Activated T-cell treated with anti-CD3 and anti-CD28 coated beads for 4 hours (primary cell): ENCODE data around the gene CTAG2.
"Not testable (repeated sequence)": the region's sequence is repeated elsewhere in the genome, so short reads cannot be mapped to it uniquely, and the experiment has no call there.

Experiments
- DNase-seq: peaks from one replicate; pipeline ENCODE4 v3.0.0-alpha.2; 2020

The CTAG2 gene

DNA sequence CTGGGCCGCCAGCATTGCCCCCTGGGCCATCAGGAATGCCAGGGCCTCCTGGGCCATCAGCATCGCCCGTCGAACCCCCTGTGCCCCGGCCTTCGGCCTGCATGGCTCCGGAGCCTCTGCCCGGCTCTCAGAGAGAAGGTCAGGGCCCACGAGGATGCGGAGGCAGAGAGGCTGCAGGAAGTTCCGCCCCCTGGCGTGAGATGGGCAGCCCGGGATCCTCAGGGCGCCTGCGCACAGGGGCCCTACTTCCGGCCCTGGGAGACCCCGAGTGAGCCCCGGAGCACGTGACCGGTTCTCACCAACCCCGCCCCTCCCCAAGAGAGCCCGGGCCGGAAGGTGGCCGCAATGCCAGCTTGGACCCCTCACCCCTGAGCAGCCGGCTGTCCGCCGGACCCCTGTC, at the start of gene CTAG2:
Gene CTAG2, minus strand, starts transcription at position 167 of the 400 bp plus-strand sequence. Its CDS starts 64 bp downstream, at position 103.
- DNase-seq, result not testable (repeated sequence)

DNA sequence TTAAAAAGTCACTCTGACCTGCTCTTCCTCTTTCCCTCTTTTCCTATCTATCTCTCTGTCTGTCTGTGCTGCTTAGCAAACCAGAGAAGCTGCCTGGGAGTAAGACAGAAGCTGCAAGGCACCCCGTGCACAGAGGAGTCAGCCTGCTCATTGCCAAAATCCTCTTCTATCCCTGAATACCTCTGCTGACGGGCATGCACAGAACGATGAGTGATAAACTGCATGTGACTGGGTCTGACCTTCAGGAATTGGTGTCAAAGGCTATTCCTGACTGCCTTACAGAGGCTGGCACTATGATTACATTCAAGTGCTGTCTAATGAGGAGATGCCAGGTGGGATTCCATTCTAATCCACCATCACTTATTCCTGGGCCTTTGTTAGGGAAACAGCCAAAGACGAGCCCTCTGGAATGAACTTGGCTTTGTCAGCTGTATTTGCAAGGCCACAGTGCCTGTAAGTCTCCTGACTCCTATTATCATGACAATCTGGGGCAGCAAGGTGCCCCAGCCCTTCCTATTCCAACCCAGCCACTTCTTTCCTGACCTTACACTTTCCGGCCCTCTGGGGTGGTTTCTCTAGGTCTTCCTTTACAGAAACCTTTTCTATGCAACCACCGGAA, 45.4 kb upstream of the CTAG2 start:
- no peak for DNase-seq

DNA sequence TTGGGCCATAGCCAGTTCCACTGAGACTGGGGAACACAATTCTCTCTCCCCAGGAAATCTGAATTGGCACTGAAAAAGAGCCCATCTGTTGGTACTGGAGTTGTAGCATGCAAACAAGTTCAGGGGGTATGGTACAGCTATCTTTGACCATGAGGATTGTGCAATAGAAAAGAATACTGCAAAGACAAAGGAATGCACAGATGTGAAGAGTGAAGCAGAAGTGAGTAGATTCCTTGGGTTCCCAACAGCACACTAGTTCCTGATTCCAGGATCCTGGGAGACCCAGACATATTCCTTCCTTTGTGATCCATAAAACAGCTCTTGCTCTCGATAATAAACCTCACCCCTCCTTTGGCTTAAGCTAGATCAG, 43.3 kb upstream of the CTAG2 start:
- no peak for DNase-seq

DNA sequence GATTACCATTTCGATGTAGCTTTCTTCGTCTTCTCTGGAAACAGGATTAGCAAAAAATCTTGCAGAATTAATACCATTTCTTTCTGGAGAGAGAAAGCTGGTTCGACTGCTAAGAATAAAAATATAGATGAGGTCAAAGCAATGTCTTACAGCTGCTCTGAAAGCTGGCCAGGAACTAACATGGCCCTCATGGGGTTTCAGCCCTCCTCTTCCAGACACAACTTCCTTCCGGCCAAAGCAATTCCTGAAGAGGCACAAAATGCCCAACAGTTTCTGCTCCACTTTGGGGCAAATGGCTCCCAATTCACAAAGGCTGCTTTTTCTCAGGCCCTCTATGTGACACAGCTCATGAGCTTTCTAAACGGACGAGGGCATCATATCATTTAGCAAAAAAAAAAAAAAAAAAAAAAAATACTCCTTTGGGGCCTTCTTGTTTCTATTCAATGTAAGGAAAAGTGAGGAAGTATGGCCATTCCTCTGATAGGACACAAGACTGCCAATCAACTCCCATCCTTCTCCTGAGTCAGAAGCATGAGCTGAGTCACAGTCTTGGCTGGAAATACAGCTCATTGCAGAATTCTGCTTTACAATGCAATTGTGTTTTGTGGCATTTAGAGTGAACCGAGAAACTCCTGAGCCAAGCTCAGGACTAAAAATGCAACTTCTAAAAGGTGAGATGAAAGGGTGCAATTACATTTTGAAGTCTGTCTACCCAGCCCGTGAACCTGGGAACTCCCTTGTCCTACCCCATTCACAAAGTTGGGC, 42.7 kb upstream of the CTAG2 start:
- DNase-seq, result no peak

DNA sequence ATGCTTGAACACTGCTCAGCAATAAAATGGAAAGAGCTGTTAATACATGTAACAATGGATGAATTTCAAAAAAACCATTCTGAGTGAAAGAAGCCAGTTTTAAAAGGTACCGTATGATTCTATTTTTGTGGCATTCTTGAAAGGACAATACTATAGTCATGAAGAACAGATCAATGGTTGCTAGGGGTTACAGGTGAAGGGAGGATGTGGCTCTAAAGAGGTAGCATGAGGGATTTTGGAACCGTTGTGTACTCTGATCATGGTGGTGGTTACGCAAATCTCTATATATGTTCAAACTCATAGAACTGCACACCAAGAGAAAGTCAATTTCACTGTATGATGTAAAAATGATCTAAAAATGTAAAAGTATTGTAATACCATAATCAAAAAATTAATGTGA, 40.0 kb upstream of the CTAG2 start:
- DNase-seq, result no peak

DNA sequence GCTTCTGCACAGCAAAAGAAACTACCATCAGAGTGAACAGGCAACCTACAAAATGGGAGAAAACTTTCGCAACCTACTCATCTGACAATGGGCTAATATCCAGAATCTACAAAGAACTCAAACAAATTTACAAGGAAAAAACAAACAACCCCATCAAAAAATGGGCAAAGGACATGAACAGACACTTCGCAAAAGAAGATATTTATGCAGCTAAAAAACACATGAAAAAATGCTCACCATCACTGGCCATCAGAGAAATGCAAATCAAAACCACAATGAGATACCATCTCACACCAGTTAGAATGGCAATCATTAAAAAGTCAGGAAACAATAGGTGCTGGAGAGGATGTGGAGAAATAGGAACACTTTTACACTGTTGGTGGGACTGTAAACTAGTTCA, 37.1 kb upstream of the CTAG2 start:
- not testable (repeated sequence) for DNase-seq

DNA sequence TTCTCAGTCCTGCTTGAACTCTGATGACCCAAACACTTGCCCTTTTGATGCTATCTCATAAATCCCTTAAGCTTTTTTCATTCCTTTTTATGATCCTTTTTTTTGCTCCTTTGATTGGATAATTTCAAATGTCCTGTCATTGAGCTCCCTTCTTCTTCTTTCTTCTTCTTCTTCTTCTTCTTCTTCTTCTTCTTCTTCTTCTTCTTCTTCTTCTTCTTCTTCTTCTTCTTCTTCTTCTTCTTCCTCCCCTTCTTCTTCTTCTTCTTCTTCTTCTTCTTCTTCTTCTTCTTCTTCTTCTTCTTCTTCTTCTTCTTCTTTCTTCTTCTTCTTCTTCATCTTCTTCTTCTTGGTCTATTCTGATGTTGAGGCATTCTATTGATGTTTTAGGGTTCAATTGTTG, 18.7 kb upstream of the CTAG2 start:
- DNase-seq, result not testable (repeated sequence)

DNA sequence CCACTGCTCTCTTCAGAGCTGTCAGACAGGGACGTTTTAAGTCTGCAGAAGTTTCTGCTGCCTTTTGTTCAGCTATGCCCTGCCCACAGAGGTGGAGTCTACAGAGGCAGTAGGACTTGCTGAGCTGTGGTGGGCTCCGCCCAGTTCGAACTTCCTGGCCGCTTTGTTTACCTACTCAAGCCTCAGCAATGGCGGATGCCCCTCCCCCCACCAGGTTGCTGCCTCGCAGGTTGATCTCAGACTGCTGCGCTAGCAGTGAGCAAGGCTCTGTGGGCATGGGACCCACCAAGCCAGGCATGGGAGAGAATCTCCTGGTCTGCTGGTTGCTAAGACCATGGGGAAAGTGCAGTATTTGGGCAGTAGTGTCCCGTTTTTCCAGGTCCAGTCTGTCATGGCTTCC, 17.5 kb upstream of the CTAG2 start:
- not testable (repeated sequence) for DNase-seq

DNA sequence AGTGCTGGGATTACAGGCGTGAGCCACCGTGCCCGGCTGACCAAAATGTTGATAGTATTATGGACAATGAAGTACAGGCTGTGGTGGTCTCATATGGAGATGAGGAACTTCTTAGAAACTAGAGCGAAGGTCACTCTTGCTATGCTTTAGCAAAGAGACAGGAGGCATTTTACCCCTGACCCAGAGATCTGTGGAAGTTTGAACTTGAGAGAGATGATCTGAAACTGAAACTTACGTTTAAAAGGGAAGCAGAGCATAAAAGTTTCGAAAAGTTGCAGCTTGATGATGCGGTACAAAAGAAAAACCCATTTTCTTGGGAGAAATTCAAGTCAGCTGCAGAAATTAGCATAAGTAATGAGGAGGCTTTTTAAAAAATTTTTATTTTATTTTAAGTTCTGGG, 8.5 kb upstream of the CTAG2 start:
- DNase-seq, result no peak

DNA sequence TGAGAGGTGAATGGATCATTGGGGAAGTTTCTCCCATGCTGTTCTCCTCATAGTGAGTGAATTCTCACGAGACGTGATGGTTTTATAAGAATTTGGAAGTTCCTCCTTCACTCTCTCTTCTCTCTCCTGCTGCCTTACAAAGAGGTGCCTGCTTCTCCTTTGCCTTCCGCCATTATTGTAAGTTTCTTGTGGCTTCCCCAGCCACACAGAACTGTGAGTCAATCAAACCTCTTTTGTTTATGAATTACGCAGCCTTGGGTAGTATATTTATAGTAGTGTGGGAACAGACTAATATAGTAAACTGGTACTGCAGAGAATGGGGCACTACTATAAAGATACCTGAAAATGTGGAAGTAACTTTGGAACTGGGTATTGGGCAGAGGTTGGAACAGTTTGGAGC, 7.8 kb upstream of the CTAG2 start:
- DNase-seq, result no peak

DNA sequence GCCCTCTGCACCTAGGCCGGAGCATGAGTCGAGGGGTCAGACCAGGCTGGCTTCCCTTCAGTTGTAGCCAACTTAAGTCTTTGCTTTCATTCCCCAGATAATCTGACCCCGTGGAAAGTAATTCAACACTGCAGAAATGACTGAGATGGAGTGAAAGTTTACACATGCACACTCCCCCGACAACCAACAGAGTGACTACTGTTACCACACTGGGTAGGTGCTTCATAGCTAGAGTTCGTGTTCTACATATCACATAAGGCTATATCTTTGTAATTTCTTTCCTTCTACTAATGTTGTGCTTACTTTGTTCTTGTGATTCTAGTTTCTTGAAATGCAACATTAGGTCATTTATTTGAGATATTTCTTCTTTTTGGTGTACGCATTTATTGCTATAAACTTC, 7.2 kb upstream of the CTAG2 start:
- DNase-seq, result no peak

DNA sequence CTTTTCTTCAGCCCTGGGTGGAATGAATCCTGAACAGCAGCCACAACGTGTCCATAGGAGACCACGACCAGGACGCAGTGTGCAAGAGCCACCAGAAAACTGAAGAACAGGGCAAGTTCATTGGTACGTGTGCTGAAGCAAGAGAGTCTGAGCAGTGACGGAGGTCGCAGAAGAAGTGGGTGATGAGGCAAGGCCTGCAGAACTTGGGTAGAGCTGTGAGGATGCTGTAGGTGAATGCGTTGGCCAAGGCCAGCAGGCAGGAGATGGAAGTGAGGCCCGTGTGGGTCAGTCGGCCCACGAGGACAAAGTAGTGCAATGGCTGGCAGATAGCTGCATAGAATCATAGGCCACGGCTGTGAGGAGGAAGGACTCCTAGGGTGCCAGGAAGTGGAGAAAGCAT, 5.6 kb upstream of the CTAG2 start:
- no peak for DNase-seq

DNA sequence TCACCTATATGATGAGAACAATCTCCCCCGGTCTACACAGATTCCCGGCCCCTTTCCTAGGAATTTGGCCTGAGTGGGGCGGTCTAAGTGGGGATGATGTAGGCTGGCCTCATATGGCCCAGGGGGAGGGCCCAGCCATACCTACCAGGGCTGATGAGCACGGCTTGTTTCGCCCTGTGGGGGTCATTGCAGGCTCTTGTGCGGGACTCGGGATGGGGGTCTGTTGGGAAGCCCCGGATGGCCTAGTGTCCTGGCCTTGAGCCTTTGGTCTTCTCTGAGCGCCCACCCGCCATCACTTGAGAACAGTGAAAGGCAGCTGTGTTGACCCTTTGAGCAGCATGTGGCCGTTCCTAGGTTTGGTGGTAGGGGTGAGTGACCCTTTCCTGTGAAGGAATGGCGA, 4.8 kb upstream of the CTAG2 start:
- no peak for DNase-seq

DNA sequence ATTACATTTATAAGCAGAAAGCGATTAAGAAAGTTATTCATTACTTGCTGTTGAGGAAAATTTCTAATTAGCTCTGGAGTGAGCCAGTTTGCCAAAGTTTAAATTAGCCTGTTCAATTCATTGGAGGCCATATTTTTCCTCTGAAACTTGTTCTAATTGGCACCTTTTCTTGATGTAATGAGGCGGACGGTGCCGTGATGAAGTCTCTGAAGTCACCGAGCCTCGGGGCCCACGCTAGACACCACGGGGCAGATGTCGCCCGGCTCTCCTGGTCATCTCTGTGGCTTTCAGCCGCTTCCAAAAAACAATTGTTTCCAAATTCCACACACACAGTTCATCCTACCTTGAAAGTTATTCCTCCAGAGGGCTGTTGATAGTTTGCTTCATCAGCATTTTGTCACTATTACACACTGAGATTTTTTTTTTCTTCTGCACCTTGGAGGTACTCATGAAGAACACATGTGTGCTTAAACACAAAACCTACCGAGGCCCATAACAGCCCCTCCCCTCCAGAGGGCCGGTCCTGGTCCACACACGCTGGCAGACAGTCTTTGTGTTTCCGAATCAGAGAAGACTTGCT, 3.9 kb upstream of the CTAG2 start:
- no peak for DNase-seq

DNA sequence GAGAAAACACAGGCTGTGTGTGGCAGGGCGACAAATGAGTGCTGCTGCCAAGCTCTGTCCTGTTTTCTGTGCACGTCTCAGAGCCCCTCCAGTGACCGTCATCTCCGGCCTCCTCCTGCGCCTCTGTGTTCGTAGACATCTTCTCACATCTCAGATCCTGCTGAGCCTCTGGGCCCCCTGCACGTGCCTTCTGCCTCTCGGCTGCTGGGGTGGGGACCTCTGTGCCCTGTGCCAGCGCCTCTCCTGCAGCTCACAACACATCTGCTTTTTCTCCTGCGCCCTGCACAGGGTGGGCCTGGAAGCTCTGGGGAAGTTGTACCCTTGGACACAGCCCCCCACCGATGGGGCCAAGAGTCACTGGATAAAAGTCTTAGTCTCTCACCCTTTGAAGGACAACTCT, 2.4 kb upstream of the CTAG2 start:
- DNase-seq, result no peak

DNA sequence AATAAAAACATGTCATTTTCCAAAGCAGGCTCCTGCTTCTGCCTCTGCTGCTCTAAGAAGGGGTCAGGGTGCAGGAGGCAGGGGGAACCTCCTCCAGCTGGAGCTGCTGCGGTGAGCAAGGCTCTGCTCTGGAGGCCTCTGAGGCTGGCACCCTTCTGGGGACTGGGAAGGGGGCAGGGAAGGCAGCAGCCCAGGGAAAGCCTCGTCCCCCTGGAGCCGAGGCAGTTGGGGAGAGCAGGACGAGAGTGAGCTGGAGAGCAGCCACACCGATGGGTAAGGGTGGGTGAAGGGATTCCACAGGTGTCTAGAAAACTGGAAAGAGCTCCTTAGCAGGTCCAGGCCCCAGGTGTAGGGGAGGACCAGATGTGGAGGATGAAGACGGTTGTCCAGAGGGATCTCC, 2.0 kb upstream of the CTAG2 start:
- no peak for DNase-seq

DNA sequence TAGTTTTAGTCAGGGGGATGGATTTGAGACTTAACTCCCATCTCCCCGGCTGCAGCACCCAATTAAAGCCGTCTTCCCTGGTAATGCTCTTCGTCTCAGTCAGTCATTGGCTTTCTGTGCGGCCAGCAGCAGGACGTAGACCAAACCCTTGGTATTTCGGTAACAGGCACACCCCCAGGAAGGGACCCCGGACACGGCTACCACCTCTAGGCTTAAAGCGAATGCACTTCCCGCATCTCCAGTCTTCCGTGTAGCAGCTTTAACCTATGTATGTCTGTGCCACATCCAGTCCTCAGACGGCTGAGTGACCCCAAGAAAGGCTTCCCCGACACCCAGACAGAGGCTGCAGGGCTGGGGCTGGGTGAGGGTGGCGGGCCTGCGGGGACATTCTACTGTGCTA, 1.5 kb upstream of the CTAG2 start:
- DNase-seq, result no peak

DNA sequence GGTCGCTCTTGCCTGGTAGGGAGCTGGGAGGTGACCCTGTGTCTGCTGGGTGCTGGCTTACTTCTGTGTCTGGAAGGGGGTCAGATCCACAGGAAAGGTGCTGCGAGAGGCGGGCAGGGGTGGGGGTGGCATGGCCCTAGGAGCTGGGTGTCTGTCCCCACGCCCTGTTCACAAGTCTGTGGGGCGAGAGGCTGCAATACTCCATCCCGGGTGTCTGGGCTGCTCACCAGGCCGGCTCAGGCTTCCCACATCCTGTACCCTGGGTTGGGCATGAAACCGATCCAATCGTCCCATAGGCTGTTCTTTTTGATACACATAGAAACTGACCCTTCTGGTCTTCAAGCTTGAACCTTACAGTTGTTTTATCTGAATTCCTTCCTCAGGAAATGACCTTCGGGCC, 993 bp upstream of the CTAG2 start:
- no peak for DNase-seq

DNA sequence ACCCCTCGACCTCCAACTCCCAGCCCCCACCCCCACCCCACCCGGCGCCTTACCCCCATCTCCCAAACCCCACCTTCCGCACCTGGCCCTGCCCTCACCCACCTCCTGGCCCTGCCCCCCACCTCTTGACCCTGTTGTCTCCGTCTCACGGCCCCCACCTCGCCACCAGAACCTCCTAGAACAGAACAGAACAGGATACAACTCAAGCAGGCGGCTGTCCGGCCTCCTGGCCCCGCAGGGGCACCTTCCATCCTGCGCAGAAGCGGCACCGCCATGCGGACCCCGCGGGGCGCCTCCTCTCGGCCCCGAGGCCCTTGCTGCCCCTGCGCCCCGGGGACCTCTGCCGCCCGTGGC, 354 bp downstream of the CTAG2 start:
- DNase-seq, result no peak

DNA sequence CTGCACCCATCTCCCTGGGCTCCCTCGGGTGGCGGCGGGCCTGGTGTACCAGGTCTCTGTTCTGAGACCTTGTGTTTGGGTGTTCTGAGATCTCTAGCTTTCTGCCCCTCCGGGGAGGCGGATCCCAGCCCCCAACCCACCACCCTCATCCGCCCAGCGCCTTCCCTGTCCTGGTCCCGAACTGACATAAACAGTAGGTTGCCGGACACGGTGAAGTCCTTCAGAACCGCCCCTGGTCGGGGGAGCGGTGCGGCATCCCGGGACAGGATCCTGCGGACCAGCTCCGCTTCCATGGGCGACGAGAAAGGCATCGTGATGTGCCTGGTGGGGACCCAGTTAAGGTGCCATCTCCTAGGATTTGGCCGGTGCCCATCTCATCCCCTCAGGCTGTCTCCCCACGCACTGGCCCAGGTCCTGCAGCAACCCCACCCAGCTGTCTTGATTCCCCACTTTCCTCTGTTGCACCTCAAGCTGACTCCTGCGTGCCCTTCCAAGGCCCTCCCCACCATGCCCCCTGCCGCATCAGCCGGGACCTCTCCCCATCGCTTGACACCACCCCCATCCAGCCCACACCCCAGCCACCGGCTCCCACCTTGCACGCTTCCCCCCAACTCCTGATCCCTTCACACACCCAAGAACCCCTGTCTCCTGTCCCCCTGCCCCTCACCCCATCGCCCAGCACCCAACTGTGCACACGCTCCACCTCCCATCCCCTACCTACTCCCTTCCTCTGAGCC, 900 bp downstream of the CTAG2 start:
- no peak for DNase-seq

DNA sequence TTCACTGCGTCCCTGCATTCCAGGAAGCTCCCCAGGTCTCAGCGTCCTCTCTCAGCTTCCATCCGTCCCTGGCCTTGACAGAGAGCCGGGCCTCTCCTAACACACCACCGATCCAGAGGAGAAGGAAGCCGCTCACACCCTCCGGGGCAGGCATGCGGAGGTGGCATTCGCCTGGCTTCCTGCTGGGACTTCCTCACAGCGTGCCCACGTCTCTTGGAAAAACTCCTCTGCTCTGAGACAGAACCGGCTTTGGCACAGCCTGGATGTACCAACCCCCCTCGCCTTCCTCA, 3.2 kb downstream of the CTAG2 start:
- DNase-seq, result no peak

DNA sequence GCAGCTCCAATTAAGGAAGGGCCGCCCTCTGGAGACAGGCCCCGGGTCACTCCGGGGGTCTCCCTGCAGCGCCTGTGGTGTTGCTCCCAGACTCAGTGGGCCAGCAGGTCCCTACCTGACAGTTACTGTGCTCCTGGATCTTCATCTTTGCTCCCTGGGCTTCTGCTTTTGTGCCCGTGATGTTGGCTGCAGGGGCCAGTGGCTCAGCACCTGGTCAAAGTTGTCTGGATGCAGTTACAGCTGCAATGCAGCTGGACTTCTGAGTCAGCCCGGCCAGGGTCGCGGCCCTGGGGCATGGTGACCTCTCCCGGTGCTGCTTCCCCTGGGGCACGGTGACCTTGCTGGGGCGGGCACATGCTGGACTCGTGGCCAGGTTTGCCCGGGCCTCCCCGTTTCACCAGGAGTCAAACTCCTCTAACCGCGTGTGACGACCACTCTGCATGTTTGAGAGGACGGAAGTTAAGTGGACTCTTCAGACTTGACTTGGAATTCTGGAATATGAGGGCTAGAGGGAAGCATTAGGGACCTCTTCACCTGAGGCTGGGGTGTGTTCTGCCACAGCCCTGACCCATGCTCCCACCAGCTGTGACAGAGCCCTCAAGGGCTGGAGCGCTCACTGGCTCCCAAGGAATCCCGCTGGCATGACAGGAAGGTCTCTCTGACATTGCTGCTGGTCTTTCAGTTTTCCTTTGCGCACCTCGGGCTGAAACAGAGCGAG, 3.7 kb downstream of the CTAG2 start:
- DNase-seq, result no peak

DNA sequence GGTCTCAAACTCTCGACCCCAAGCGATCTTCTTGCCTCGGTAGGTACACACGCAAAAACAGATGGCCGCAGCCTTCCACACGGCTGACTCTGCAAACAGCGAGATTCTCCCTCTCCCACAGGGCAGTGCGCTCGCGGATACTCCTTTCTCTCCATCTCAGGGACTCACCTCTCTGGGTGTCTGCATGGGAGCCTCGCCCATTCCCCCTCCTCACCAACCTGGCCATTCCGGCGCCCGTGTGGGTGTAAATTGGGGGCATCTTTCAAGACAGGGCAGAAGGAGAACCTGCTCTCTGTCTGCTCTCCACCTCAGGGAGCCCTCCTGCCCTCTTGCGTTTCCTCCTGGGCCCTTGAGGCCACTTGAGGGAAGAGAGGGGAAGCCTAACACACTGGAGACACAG, 4.4 kb downstream of the CTAG2 start:
- no peak for DNase-seq
